HG03460 (cell line): Measurements from ENCODE around the gene KCNK6.
"Not testable (repeated sequence)": the region's sequence is repeated elsewhere in the genome, so short reads cannot be mapped to it uniquely, and the experiment has no call there.

Source experiments
- ATAC-seq: cut with Tn5 transposase; IDR thresholded peaks from one replicate; pipeline ENCODE4 v1.9.1; 2021; ENCODE audit not compliant: unreplicated experiment

Gene KCNK6

GRCh38 chr19:38321646-38322196, 2.1 kb downstream of the KCNK6 start:
- ATAC-seq = no peak

DNA sequence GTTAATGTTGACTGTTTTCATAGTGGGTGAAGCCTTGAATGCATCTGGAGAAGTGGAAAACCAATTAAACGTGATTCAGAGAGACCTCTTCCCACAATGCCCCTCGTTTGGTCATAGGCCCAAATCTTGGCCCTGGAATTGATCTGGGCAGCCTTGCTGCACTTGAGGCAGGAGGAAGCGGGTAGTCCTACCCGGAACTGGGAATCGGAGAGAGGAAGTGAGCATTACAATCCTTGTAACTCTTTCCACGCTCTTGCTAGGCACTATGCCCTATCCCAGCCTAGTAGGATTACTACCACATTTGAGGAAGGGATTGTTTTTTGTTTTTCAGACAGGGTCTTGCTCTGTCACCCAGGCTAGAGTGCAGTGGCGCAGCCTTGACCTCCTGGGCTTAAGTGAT, 3.6 kb downstream of the KCNK6 start:
- no peak for ATAC-seq

GRCh38 chr19:38324431-38324830, 4.8 kb downstream of the KCNK6 start:
- ATAC-seq = no peak

- no peak for ATAC-seq
These were observed 6.9 kb downstream of the KCNK6 start for GRCh38 chr19:38326591-38326990.

DNA sequence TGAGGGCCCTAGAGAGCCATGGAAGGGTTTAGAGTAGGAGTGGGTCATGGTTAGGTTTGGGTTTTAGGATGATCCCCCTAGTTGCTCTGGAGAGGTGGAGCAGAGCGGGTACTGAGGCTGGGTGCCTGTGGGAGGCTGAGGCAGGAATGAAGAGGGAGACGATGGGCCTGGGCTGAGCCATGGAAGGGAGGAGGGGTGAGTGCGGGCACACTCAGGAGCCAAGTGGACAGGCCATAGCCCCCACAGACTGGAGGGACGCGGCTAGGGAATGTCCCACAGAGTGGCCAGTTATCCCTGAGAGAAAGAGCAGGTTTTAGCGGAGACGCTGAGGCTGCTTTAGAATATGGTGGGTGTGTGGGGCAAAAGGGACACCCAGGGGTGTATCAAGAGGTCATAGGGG, 10.0 kb downstream of the KCNK6 start:
- no peak for ATAC-seq

DNA sequence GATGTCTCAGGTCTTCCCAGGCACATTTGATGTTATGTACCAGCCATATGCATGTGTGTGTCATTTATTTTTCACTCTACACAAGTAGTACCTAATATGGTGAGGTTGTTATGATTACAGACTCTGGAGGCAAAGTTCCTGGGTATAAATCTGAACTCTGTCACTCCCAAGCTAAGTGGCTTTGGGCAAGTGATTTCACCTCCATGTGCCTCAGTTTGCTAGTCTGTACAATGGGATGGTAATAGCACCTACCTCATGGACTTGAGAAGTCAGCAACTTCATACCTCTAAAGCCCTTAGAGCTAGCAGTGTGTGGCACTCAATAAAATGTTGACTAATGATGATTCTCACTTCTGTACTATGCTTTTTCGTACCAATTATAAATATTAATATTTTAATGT, 12.1 kb downstream of the KCNK6 start:
- ATAC-seq = no peak

DNA sequence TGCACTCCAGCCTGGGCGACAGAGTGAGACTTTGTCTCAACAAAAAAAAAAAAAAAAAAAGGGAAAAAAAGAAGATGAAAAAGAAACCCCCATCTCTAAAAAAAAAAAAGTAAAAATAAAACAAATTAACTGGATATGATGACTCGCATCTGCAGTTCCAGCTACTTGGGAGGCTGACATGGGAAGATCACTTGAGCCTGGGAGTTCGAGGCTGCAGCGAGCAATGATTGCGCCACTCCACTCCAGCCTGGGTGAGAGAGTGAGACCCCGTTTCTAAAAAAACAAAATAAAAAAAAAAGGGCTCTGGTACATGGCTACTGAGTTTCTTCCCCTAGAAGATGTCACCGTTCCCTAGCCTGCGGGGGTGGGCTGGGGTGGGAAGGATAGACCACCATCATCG, 13.6 kb downstream of the KCNK6 start:
- ATAC-seq = no peak

GRCh38 chr19:38335949-38336637, 16.4 kb downstream of the KCNK6 start:
- peak; percentile 64 for ATAC-seq

DNA sequence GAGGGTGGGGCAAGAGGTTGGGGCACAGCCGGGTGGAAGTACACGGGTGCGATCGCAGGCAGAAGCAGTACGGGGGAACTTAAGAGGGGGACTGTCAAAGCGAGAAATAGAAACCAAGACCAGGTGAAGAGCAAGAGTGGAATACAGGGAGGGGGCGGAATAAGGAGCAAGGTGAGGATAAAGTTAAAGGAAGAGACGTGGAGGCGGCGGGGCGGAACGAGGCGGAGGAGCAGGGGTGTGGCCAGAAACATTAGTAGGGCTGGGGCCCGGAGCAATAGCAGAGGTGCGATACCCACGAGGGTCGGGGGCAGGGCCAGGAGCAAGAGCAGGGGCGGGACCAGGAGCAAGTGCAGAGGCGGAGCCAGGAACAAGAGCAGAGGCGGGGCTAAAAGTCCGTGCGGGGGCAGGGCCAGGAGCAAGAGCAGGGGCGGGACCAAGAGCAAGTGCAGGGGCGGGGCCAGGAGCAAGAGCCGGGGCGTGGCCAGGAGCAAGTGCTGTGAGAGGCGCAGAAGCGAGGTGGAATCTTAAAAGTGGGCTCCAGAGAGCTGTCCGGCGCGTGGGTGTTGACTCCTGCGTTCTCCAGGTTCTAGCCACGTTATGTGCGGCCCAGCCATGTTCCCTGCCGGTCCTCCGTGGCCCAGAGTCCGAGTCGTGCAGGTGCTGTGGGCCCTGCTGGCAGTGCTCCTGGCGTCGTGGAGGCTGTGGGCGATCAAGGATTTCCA, 17.2 kb downstream of the KCNK6 start:
- peak; percentile 47 for ATAC-seq

- ATAC-seq = no peak
These were observed 17.7 kb downstream of the KCNK6 start for GRCh38 chr19:38337360-38337653.

DNA sequence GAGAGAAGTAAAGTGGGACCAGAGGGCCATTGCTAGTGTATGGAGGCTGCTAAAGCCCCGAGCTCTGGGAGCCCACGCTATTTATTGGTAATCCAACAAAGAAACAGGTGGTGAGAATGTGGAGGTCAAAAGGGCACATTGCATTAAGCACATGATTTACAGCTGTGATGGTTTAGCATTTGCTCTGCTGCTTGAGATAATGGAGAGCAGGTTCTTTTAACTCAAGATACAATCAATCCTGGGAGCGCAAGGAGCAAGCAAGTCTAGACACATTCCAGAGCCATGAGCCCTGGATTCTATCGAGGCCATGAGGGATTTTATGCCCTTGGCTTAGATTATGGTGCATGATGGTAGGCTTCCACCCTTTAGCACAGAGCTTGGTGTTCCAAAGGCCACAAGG, 19.4 kb downstream of the KCNK6 start:
- ATAC-seq = not testable (repeated sequence)

- ATAC-seq = no peak
These were observed 21.3 kb downstream of the KCNK6 start for GRCh38 chr19:38340927-38341326.

GRCh38 chr19:38346837-38347236, 27.2 kb downstream of the KCNK6 start:
- no peak for ATAC-seq

DNA sequence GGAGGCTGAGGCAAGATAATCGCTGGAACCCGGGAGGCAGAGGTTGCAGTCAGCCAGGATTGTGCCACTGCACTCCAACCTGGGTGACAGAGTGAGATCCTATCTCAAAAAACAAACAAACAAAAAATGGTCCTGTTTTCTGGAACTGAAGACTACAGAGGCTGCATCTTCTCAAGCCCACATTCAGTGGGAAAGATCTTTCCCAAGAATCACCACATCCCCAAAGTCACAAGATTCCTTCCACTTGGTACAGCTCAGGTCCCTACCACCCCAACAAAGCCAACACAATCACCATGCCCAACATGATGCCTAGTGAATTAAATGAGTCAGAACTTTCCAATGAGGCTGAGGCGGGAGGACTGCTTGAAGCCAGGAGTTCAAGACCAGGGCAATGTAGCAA, 31.2 kb downstream of the KCNK6 start:
- no peak for ATAC-seq

- ATAC-seq = no peak
These were observed 32.3 kb downstream of the KCNK6 start for GRCh38 chr19:38351865-38352395.

DNA sequence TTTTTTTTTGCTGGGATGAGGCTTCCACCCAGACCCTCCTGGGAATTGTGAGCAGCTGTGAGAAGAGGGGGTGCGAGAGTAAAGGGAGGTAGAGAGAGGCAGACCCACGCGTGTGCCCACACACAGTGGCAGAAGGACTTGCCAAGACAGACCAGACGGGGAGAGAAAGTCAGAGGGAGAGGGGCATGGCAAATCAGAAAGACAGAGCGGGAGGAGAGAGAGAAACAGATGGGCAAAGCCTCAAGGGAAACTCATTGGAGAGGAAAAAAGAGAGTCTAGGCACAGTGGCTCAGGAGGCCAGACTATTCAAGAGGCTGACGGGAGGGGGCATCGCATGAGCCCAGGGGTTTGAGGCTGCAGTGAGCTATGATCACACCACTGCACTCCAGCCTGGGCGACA, 33.0 kb downstream of the KCNK6 start:
- ATAC-seq = no peak

GRCh38 chr19:38355728-38356725, 36.4 kb downstream of the KCNK6 start:
- no peak for ATAC-seq

DNA sequence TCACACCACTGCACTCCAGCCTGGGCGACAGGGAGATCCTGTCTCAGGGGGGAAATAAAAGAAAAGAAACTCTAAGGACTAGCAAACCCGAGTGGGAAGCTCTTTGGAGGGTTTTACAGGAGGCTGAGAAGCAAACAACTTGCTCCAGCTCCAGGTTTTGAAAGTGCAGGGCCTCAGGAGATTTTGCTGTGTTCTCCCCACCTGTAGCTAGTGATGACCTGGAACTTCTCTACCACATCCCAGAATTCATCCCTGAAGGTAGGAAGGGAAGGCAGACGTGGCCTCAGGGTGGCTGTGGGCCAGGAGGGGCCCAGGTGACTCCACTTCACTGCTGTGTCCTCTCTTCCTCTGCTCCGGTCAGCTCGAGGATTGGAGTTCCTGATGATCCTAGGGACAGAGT, 38.4 kb downstream of the KCNK6 start:
- no peak for ATAC-seq

GRCh38 chr19:38359242-38360021, 39.8 kb downstream of the KCNK6 start:
- no peak for ATAC-seq

- ATAC-seq = no peak
These were observed 40.7 kb downstream of the KCNK6 start for GRCh38 chr19:38360351-38360750.
